HG03103 (cell line): ENCODE measurements around the gene GNB1L.

Experiments used
- ATAC-seq: cut with Tn5 transposase; IDR thresholded peaks from one replicate; pipeline ENCODE4 v1.9.1; 2021; ENCODE audit warnings: low read depth; ENCODE audit not compliant: unreplicated experiment

Gene GNB1L

DNA sequence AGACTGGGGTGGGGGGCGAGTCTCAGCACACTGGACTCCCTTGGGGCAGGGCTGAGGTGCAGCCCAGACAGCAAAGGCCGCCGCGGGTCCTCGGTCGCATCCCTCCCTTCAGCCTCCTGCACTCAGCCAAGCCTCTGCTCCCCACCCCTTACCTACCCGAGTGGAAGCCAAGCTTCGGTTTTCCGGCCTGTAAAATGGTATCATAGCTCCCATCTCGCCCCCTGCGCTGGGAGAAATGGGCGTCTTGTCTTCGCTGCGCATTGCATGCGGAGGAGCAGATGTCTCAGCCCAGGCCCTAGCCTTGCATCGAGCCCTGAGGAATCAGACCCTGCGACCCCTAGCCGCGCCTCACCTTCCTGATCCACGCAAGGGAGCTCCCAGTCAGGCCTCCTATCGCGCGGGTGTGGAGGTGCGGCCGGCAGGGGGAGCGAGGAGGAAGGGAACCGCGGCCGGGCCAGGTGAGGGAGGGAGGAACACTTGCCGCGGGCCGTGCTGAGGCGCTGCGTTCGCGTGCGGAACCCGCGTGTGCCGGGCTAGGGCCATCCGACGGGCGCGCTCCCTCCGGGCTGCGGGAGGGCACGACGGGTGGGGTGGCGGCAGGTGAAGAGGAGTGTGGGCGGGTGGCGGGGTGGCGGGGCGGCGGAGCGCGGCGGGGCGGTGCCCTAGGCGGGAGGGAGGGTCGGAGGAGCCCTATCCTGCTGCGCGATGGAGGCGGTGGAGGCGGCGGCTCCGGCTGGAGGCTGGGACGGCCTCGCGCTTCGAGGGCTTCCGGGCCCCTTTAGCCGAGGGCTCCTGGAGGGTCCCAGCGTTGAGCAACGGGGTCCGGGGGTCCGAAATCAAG is 98.2 kb downstream of the GNB1L start:
- ATAC-seq, result no peak

DNA sequence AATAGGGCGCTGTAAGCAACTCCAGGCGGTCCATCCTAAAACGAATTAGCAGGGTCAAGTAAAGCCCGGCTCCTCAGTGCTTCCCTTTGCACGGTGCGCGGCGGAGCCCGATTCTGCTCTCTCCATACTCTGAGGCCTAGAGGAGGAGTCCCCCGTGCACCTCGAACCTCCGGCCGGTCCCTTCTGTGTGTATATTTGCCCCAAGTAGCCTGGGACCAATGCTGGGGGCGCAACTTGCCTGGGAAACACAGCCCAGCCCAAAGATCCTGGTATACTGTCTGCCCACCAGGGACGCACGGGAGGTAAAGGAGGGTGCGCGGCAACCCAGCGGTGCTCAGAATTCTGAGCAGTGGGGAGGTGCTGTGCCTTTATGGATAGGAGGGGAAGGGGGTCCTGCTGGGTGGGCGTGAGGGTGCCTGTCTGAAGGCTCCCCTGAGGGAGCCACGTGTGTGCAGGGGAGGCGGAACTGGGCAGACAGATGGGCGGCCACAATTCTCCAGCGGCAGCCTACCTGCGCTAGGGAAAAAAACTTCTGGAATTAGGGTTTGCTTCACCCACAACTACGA is 98.9 kb downstream of the GNB1L start:
- no peak for ATAC-seq

DNA sequence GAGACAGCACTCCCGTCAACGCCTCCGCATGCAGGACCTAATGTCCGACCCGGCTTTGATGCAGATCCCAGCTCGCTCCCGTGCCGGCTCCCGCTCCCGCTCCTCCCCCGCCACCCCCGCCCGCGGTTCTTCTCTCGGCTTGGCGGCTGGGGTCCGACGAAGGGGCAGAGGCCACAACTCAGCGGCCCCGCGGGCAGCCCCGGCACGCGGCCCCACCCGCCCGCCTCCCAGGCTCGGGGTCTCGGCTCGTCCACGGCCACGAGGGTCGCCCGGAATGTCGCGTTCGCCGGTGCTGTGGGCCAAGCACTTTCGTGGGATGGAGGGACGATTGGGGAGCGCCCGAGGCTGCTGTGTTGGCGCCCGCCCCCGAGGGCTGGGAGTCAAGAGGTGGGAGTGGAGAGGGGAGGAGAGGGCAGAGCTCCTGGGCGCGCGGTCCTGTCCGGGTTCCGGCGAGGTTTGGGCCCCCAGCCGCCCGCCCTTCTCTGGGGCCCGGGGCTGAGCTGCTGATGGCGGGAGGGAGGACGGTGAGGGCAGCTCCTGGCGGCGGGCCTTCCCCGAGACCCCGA is 99.4 kb downstream of the GNB1L start:
- no peak for ATAC-seq

DNA sequence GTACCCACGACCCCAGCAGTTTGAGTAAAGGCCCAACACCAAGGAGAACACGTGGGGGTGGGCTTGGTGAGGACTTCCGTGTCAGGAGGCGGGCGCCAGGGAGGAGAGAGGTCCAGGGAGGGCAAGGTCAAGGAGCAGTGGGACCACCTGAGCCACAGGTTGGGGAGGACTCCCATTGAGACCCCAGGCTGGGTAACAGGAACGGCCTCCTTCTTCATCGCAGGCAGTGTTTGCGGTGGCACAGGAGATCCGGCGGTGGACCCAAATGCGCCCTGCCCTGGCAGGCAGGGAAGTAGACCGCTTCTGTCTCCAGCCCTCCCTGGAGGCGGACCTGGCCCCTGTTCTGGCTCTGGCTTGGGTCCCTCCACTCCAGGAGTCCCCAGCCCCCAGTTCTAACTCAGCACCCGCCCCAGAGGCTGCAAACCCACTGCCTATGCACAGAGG is 100.0 kb downstream of the GNB1L start:
- no peak for ATAC-seq

DNA sequence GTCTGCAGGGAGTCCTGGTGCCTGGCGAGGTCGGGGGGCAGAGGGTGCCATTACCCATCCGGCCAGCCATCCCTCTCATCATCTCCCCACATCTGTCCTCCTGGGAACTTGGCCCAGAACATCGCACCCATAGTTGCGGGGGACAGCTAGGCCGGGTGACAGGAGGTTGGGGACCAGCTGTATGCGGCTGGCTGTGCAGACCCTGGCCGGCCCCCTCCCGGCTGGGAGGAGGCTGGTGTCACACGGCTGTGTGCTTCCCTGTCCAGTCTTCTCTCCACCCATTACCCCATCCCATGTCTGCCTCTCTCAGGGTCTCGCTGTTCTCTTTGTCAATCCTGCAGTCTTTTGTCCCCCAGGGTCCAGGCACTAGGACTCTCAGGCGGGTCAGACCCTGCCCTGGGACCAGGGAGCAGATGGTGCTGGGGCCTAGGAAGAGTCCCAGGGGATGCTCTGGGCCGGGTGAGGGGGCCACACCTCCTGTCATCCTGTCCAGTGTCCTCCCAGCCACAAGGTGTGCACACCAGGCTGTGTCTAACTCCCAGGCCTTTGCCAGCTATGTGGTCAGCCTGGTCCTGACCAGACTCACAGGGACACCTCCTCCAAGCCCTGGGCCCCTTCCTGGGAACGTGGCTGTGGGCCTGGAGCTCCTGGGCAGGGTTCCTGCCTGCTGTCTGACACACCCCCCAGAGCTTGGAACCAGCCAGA is 100.5 kb downstream of the GNB1L start:
- ATAC-seq, result no peak

DNA sequence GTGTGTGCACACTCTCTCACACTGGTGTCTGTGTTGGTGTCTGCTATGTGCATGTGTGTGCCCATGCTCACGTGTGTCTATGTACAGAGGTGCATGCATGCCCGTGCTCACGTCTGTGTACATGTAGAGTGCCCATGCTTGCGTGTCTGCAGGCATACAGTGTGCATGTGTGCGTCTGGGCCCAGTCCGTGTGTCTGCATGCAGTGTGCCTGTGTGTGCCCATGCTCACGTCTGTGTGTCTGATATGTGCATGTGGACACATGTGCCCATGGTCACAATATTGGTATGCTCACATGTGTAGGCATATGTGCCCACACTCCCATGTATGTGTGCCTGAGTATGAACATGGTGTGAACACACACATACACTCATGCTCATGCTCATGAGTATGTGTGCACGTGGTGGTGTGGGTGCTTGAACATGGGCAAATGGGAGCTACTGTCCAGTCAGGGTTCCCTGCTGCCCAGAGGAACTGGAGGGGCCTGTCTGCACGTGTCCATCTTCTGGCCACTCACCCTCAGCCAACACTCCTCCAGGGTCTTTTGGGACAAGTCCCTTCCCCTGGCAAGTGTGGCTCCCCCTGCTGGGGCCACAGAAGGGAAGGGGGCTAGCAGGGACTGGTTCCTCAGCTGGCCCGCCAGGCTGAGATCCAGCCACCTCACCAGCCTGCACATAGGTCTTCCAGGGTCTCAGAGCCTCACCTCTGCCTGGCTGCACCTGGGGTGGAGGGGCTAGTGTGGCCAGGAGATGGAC is 101.4 kb downstream of the GNB1L start:
- ATAC-seq, result no peak

DNA sequence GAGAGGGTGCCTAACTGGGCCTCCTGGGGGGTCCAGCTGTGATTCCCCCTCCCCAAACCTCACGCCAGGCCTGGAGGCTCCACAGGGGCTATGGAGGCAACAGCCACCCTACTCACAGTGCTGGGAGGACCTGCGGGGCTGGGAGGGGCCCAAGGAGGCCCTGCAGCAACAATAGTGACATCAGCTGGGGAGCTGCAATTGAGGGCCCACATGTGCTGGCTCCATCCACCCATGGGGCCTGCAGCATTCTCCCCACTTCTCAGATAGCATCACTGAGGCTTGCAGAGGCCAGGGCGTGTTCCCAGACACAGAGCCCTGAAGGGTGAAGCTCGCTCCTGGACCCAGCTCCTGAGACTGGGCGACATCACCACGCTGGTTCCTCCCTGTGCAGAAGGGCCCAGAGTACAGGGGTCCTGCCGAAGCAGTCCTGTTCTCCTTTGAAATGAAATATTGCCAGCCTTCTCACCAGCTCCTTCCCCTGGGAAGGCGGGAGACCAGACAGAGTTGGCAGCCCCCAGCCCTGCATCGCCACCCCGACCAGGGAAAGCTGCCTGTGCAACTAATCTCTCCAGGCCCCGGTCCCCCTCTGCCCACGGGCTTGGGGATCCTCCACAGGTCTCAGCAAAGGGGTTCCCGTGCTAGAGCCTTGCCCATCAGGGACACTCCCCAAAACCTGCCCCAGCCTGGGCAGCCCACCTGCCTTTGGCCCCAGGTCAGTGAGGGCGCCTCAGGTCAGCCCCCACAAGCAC is 103.0 kb downstream of the GNB1L start:
- ATAC-seq, result no peak

DNA sequence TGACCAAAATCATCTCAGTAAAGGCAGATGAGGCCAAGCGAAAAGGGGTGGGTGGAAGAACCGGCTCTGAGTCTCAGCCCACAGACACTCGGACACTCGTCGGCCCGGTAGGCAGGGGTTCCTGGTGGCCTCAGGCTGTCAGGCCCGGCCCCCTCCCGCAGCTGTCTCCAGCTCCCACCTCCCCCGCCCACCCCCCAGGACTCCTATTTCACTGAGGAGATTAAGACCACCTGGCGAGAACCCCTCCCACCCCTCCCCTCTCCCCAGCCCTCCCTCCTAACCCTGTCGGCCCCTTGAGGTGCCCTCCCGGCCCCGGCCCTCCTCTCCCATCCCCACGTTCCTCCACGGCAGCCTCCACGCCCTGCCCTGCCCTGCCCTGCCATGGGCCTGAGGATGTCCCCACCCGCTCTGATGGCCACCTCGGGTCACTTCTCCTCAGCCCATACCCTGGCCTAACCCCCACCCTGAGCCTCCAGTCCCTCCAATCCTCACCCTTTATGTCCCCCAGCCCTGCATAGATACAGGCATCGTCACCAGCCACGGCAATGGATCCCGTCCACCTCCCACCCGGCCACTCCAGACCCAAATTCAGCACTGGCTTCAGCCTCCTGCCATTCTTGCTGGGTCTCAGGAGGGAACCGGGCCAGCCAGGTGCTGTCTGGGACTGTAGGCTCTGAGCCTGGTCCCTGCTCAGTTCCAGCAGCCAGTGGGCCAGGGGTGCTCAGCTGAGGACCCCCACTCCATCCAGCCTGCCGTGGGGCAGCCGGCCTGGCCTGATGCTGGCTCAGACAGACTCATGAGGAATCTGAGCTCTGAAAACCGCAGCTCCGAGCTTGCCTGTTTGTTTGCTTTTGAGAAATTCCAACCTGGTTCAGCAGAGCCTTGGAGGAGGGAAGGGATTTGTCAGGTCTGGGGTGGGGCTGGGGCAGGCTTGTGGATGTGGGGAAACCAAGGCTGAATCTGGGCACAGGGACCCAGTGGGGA is 103.9 kb downstream of the GNB1L start:
- ATAC-seq, result no peak

DNA sequence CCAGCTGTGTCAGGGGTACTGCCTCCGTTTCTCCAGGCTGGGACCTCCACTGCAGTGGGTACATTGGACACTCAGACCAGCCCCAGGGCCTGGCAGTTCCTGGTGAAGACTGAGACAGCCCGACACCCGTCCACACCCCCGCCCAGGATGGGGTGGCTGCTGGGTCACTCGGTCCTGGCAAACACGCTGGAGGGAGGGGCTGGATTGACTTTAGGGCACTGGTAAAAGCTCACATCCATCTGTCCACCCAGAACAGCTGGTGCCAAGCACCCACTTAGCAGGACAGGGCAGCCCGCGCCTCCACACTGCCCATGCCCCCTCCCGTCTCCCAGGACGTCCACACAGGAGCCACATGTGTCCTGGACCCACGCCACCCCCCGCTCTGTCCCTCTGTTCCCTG is 104.8 kb downstream of the GNB1L start:
- ATAC-seq, result no peak

DNA sequence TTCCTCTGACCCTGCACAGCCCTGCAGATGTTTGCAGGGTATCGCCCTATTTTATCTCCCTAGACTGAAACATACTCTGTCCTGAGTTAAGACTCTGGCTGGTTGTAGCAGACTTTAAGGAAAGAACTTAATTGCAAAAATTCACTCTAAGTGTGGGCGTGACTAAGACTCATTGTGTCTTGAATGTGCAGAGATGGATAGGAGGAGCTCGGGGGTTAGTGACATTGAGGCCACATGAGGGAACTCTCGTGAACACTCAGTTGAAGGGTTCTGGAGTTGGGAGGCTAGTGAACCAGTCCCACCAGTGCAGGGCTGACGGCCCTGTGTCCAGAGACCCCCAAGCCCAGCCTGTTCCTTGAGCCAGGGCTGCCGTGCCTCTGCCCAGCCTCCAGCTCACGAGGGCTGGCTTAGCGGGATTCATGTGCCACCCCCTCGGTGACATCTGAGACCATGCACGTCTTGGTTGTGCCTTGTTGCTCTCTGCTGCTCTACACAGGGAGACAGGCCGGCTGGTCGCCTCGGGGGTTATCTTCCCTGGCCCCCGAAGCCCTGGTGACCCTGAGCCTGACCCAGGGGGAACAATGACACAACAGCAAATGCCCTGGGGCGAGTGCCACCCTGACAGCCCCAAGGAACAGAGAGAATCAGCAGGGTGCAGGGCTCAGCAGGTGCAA is 105.5 kb downstream of the GNB1L start:
- ATAC-seq, result no peak

DNA sequence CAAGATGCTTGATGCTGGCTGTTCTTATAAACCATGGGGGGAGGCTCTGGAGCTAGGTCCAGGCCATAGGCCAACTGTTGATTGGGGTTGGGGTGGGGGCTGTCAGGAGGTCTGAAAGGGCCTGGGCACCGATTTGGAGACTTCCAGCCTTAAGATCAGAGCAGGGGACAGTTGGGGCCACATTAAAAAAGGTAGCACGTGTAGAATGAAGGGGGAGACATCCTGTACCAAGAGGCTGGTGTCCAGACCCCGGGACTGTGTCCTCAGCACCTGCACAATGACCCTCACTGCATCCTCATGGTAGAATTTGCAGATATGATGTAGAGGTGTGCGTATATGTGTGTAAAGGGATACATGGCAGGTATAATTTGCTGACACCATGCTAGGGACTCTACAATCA is 106.5 kb downstream of the GNB1L start:
- ATAC-seq, result no peak

DNA sequence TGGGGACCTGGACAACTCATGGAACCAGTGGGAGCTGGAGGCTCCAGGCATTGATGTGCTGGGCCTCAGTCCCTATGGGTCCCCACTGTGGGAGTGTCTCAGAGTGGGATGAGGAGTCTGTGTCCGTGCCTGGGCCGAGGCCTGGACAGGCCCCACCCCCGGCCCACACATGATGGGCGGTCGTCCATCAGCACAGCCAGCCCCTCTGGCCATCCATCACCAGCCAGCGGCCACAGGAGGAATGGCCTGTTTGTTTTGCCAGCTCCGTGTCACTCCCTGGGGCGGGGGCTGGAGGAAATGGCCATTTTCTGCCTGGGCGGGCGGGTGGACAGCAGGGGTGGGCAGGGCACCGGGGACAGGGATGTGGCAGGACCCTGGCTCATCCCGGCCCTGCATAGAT is 107.1 kb downstream of the GNB1L start:
- no peak for ATAC-seq

DNA sequence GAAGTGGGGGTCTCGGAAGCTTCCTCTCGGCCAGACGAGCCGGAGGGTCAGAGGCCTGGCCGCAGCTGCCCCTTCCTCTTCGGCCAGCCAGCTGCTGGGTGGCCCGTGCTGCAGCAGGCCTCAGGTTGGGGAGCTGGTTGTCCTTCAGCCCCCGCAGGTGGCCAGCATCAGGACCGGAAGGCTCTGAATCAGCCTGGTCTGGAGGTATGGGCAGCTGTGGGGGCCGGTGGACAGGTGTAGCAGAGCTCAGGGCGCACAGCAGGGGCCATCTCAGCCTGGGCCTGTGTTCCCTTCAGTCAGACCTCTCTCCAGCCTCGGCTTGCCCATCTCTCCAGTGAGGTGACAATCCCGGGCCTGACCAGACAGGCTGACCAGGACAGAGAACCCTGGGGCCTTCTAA is 107.9 kb downstream of the GNB1L start:
- ATAC-seq, result no peak

DNA sequence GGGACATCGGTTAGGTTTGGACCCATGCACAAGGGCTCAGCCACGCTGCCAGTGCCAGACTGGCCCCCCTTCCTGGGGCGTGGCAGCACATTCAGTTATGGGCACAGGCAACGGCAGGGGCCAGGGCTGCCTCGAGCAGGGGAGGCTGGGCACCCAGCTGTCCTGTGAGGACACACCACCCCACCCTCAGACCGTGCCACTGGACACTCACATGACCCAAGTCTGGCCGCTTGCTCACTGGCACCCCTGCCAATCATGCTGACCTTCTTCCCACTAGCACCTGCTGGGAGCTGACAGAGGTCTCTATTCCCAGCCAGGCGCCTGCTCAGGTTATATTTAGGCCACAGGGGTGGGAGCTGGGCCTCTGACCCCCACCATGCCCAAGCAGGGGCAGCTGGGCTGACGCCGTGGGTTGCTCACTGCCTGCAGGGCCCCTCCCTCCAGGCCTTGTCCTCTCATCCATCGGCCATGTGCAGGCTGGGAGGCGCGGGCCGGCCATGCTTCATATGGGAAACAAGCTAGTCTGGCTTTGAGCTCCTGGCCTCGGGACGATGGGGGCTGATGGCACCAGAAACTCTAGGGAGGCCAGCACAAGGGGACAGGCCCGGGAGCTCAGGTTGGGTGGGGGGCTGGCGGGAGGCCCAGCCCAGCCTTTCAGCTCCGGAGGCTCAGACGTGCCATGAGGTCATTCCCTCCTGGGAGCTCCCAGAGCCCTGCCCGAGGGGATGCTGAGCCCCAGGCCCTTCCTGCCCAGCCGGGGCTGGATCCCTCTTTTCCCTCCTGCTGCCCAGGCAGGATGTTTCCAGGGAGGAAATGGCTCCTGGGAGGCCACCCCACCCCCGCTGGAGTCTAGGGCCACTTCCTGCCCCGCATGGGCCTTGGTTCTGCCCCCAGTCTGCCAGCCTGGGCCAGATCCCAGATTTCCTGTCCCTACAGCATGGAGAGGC is 109.2 kb downstream of the GNB1L start:
- no peak for ATAC-seq

DNA sequence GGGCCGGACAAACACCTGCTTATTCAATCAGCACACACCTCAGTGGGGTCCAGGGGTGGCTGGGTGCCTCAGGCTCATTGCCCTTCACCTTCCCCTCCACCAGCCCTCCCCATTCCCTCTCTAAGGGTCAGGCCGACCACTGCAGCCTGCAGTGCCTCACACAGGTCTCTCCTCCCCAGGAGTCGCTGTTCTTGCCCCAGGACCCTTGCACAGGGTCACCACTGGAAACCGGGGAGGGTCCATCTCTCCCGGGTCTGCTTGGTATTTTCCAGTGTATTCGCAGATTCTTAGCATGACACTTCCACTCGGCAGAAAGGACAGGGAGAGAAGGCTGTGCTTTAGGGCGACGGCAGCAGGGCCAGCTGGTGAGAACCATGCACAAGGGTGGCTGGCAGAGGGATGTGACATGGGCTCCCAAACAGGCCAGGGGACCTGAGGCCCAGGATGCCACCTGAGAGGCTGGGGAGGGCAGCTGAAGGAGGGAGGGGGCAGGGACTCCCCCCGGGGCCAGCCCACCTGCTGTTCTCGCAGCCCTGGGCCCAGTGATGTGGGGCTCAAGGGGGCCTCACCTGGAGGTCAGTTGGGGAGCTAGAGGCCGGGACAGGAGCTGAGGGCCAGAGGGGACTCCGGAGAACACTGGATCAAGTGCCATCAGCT is 110.2 kb downstream of the GNB1L start:
- ATAC-seq, result no peak

DNA sequence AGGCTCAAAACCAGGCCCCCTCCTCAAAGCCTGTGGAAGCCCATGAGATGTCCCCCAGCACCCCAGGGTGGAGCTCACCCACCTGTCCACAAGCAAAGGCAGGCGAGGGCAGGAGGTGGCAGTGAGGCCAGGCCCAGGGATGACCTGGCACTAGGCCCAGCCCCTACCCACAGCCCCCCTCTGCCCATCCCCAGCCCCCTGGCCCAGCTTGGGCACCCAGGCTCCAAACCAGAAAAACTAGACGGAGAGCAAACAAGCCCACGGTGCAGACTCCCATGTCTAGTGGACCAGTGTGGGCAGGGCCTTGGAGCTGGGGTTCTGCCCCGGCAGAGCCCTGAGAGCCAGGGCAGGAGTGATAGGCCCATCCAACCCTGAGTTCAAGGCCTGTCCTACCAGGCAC is 111.0 kb downstream of the GNB1L start:
- ATAC-seq, result no peak

DNA sequence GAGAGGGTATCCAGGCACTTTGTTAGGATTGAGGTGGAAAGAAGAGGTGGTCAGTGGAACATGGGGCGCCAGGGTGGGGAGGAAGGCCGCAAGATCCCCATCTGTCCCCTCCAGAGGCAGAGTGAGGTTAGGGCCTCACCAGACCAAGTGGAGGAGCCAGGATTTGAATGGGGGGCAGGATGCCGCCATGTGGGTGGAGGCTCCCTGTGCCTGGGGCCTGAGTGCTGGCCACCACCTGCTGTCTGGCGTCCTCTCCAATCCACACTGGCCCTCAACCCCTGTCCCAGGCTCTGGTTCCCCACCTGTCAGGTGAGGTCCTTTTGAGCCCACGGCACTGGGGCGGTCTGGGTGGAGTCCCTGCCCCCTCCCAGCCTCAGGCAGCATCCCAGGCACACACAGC is 111.6 kb downstream of the GNB1L start:
- ATAC-seq, result no peak
